NCI-H446 (cell line): ENCODE results near the gene IDH3A.

Experiments
- DNase-seq, 2 experiments: peaks; one replicate each; lab custom pipeline; 2025; lab: John Stamatoyannopoulos, UW

IDH3A gene

GRCh38 chr15:78149068-78149804, at the start of gene IDH3A:
Gene IDH3A (plus strand): TSS chr15:78149362. CDS start chr15:78149404, 42 bp downstream.
- peak; percentile 87 to 98 for DNase-seq

- DNase-seq, result no peak
Measured at GRCh38 chr15:78100886-78101285, 48.3 kb upstream of the IDH3A start.

DNA sequence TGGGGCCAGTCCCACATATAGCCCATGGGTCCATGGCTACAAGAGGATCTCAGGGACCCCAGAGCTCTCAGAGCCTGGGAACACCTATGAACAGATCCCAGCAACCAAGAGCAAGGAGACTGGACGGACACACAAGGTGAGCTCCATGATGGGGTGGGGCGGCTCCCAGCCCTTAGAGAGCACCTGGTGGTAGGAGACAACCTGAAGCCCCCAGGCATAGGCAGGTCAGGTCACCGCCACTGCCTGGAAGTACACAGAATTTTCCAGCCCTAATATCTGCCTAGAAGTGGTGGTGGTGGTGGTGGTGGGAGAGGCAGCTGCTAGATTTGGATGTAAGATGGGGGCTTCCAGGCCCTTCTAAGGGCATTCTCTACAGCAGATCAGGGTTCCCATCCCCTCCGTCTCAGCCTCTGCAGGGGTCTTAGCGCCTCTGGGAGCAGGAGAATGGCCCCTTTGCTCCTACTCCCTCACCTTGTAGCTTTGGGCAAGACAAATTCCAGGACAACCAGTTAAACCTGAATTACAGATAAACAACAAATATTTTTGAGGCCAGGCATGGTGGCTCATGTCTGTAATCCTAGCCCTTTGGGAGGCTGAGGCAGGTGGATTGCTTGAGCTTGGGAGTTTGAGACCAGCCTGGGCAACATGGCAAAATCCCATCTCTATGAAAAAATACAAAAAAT, 47.6 kb upstream of the IDH3A start:
- no peak for DNase-seq

- no peak for DNase-seq
Measured at GRCh38 chr15:78102211-78102610, 47.0 kb upstream of the IDH3A start.

DNA sequence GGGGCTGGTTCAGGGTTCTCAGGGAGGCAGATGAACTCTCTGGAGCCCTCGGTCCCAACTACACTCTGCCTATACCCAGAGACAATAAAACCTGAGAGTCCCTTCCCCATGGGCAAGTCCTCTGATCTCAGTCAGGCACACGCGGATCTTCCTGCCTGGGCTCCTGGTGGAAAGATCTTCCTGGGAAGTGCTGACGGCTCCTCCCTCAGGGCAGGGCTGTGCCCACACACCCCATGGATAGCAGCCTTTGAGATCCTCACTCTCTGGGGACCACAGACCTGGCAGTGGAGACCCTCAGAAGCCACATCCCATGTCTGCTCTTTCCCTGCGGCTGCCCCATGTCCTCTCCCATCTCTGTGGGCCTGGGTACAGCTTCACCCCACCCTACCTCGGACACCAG, 46.4 kb upstream of the IDH3A start:
- no peak for DNase-seq

DNA sequence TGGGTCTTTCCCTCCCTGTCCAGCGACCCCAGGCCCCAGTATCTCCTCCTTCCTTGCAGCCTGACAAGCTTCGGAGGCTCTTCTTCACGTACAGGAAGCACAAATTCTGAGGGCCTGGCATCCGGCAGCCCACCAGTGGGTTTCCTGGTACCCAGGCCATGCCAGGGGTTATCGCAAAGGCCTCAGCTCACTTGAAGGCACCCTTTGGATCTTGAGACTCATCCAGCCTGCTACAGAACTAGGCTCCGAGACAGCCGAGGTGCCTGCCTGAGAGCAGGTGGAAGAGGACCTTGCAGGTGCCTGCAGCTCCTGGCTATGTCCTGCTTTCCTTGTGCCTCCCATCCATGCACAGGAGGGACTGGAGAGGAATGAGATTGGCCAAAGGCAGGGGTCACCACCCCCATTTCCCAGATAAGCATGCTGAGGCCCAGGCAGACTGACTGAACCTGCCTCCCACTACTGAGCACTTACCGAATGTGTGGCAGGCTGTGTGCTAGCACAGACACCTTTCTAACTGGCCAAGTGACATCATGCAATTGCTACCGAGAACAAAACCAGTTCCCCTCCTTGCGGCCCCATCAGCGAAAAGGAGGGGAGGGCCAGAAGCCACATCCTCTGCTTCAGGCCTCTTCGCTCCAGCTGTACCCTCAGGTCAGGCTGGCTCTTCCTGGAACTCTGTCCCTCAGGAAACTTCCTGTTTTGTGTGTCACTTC, 45.6 kb upstream of the IDH3A start:
- DNase-seq, result no peak

- no peak for DNase-seq
Measured at GRCh38 chr15:78104119-78104479, 45.1 kb upstream of the IDH3A start.

DNA sequence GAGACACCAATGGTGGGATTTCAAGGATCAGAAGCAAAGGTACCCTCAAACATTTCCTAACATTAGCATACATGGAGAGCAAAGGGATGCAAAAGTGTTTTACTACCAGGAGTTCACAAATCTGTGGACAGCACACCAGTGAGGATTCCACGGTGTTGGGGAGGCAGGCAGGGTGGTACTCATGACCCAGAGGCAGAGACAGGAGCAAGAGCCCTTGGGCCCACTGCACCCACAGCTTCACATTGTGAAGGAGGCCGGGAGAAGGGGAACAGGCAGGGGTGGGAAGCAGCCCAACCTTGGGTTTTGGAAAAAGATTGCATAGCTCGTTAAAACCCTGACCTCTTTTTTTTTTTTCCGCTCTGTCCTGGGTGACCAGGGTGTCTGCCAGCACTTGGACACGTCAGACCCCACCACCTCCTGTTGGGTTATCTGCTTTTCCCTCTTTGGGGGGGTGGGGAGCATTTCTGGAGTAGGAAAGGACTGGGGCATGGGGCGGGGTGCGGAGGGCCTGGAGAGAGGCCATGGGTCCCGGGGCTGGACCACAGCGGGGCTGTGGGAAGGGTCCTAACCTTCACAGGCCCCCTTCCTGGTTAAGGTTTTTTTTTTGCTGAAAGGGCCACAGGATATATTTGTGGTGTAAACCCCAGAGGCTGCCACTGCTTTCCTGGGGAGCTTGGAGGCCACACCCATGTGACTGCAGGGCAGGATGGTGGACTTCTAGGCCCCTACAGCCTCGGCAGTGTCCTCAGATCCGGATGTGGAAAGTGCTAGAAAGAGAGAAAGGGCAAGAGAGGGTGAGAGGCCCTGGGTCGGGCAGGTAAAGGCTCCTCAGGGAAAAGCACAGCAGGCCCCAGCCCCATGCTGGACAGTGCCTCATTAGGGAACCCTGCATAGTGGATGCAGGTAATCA, 44.3 kb upstream of the IDH3A start:
- DNase-seq, result no peak

GRCh38 chr15:78105476-78106241, 43.5 kb upstream of the IDH3A start:
- DNase-seq, result no peak

DNA sequence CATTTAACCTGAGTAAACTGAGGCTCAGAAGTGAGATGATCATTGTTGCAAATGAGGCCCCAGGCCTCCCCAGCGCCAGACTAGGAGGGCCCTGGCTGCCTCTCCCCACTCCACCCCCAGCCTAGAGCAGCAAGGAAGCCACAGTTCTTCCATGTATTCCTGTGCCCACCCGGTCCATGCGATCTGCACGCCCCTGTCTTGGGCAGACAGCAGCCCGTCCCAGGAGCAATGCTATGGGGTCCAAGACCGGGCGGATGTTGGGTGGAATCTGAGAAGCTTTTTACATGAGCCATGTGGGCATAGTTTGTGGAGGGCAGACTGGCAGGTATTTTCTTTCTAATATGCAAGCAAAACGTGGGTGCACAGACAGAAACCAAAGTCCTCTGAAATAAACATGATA, 41.7 kb upstream of the IDH3A start:
- DNase-seq, result no peak

GRCh38 chr15:78108300-78109084, 40.7 kb upstream of the IDH3A start:
- DNase-seq, result peak; percentile 45 to 78

- DNase-seq, result no peak
Measured at GRCh38 chr15:78109156-78109555, 40.0 kb upstream of the IDH3A start.

GRCh38 chr15:78110096-78110495, 39.1 kb upstream of the IDH3A start:
- no peak for DNase-seq

DNA sequence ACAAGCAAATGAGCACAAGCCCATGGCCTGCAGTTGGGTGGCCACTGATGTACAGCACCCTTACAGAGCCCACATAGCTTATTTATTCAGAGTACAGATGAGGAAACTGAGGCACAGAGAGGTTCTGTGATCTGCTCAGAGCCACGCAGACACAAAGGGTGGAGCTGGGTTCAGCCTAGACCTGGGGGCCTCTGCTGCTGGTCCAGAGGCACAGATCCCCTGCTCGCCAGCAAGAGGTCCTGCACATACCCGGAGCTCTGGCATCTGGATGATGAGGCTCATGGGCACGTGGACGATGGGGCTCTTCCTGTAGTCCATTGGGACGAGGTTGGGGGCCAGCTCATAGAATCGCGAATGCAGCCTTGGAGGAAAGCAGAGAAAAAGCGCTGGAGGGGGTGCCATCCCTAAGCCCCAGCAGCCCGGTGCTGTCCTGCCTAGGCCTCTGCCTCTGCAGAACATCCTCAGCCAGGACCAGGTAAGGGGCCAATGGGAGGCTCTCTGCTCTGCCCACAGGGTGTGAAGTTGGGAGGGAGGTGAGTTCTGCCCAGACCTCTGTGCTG, 38.2 kb upstream of the IDH3A start:
- DNase-seq, result no peak

DNA sequence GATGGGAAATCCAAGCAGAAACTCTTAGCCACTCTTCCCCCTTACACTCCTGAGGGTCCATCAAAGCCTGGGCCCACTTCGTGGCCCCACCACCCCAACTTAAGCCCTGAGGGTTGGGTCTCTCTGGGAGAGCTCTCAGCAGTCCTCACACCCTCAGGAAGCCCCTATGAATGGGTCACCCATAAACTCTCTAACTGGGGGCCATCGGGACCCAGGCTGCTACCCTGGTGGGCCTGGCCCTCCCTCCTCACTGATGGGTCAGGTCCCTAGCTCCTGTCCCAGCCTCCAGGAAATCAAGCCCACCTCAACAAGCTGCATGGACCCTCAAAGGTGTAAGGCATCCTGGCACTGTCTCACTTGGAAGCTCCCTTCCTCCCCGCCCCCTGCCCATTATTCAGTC, 37.4 kb upstream of the IDH3A start:
- DNase-seq, result no peak

DNA sequence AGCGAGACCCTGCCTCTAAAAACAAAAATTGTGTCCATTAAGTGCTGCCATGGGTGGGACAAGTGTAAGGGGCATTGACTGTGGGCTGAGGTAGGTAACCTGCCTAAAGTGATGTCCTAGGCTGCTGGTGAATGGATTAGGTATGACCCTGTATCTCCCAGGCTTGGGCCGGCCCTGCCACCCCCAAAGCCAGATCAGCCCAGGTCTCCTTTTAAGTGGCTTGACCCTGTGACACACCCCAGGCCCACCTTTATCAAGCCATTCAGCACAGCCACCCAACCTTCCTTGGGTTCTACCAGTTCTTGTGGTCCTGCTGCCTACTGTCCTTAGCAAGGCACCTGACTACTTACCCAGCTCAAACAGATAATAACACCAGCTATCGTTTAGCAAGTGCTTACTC, 36.6 kb upstream of the IDH3A start:
- DNase-seq, result no peak

DNA sequence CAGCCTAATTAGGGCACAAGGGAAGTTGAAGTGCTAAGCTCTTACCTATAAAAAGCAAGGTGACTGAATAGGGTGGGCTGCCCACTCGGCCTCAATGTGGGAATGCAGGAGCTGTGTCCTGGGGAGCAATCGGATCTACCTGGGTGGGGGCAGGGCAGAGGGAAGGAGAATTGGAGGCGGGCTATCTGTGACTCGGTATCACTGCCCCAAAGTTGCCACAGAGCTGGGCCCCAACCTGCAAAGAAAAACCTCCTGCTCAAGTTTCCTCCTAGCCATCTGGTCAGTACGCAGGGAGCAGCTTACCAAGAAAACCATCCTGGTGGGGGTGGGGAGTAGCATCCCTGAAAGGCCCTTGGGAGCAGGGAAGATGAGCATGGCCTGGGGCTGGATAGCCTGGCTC, 28.6 kb upstream of the IDH3A start:
- DNase-seq, result no peak

- no peak for DNase-seq
Measured at GRCh38 chr15:78125267-78125666, 23.9 kb upstream of the IDH3A start.

GRCh38 chr15:78127882-78128281, 21.3 kb upstream of the IDH3A start:
- DNase-seq, result no peak

DNA sequence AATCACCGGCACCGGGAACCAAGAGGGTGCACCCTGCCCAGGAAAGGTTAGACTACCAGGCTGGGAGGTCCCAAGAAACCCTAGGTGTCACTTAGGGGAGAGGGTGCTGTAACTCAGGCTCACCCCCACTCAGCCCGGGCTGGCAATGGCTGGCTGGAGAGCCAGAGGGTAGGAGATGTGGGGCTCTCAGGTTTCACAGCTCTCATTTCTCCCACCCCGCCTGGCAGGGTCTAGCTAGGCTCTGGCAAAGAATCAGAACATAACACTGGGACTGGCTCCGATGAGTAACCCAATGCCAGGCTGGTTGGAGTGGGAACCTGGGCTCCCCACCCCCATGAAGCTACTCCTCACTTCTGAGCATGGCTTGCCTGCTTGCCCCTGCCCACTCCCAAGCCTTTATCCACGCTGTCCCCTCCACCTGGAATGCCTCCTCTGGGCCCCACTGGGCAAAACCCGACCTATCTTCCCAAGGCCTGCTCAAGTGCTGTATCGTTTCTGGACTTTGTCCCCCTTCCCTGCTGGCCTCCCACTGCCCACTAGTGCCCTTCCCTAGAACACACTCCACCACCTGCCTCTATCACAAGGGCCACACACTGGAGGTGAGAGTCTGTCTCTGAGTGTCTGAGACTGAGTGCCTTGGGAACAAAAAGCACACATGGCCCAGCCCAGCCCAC, 19.9 kb upstream of the IDH3A start:
- peak; percentile 42 to 64 for DNase-seq
